Activated CD4-positive, alpha-beta memory T cell treated with anti-CD3 and anti-CD28 coated beads, Interleukin-2, amount 10 ng/mL, durations not matched to agents 7 days and 5 days (primary cell): ENCODE measurements around the gene DSCAML1. TPM values are rescaled to one million over a fixed set of nuclear protein-coding genes. Genes with fewer than 3 reads are reported as not detected.

ENCODE experiments used
- CTCF ChIA-PET: fragments of 350-600 bp; sonication (Branson Sonifier 250); formaldehyde crosslinking; loops from one replicate; lab custom pipeline; 2021; ENCODE audit warnings: antibody characterized with exemption, inconsistent platforms; lab: Charles Lee
- POLR2A ChIA-PET: fragments of 350-600 bp; sonication (Branson Sonifier 250); formaldehyde crosslinking; loops from one replicate; lab custom pipeline; 2021; ENCODE audit warnings: antibody characterized with exemption; lab: Charles Lee
- DNase-seq: peaks from one replicate; pipeline ENCODE4 v3.0.0-alpha.2; 2020
- H3K27ac Mint-ChIP-seq: one replicate; pipeline ENCODE4 v1.8.0; 2021; ENCODE audit warnings: mild to moderate bottlenecking, mixed read lengths
- H3K27me3 Mint-ChIP-seq: one replicate; pipeline ENCODE4 v1.8.0; 2021; ENCODE audit warnings: mixed read lengths
- H3K36me3 Mint-ChIP-seq: one replicate; pipeline ENCODE4 v1.8.0; 2021; ENCODE audit warnings: low read depth, mixed read lengths
- H3K4me1 Mint-ChIP-seq: one replicate; pipeline ENCODE4 v1.8.0; 2021; ENCODE audit warnings: mixed read lengths
- H3K4me3 Mint-ChIP-seq: one replicate; pipeline ENCODE4 v1.8.0; 2021; ENCODE audit warnings: mild to moderate bottlenecking, mixed read lengths
- H3K9me3 Mint-ChIP-seq: one replicate; pipeline ENCODE4 v1.8.0; 2021; ENCODE audit warnings: mixed read lengths
- total RNA-seq, 2 experiments: library from RNA; stranded (reverse); gene quantifications; one replicate each; pipeline ENCODE4 v1.2.3, GENCODE V29; 2021

DSCAML1 gene
- total RNA-seq, 2 experiments from 2014 or later, result 0.03 TPM; not detected in 1

GRCh38 chr11:117478926-117479325 lies 318.1 kb downstream of the DSCAML1 start:
- H3K27me3 Mint-ChIP-seq, result peaks cover 5% of the 10 kb centered on the region
- POLR2A ChIA-PET, result no interaction called here
- CTCF ChIA-PET, result interaction anchor here (1.5 kb wide), 1 partner anchor 53 kb away, joined by 5 read pairs; no protein-coding TSS in a partner anchor
- no peak for DNase-seq
- no peak overlapping the region for H3K27ac Mint-ChIP-seq
- H3K36me3 Mint-ChIP-seq, result no peaks in the 10 kb centered on the region
- no peaks in the 10 kb centered on the region for H3K9me3 Mint-ChIP-seq
- H3K4me3 Mint-ChIP-seq, result no peak overlapping the region
- no peaks in the 10 kb centered on the region for H3K4me1 Mint-ChIP-seq

- ChIA-PET CTCF (no interaction called here), POLR2A (no interaction called here)
- Mint-ChIP-seq H3K36me3 (no peaks in the 10 kb centered on the region), H3K27me3 (peaks cover 5% of the 10 kb centered on the region), H3K9me3 (no peaks in the 10 kb centered on the region), H3K4me1 (no peaks in the 10 kb centered on the region), H3K27ac (no peak overlapping the region), H3K4me3 (no peak overlapping the region)
- DNase-seq, result no peak
These were observed 318.7 kb downstream of the DSCAML1 start for GRCh38 chr11:117478126-117478860.

GRCh38 chr11:117477721-117478120 lies 319.3 kb downstream of the DSCAML1 start:
- peaks cover 5% of the 10 kb centered on the region for H3K27me3 Mint-ChIP-seq
- ChIA-PET POLR2A (no interaction called here), CTCF (no interaction called here)
- no peaks in the 10 kb centered on the region for H3K4me1 Mint-ChIP-seq
- H3K9me3 Mint-ChIP-seq, result no peaks in the 10 kb centered on the region
- H3K4me3 Mint-ChIP-seq, result no peak overlapping the region
- DNase-seq, result no peak
- no peaks in the 10 kb centered on the region for H3K36me3 Mint-ChIP-seq
- no peak overlapping the region for H3K27ac Mint-ChIP-seq

- no peaks in the 10 kb centered on the region for H3K4me1 Mint-ChIP-seq
- H3K4me3 Mint-ChIP-seq, result no peak overlapping the region
- POLR2A ChIA-PET, result no interaction called here
- peaks cover 5% of the 10 kb centered on the region for H3K27me3 Mint-ChIP-seq
- no peaks in the 10 kb centered on the region for H3K9me3 Mint-ChIP-seq
- CTCF ChIA-PET, result no interaction called here
- DNase-seq, result no peak
- H3K27ac Mint-ChIP-seq, result no peak overlapping the region
- H3K36me3 Mint-ChIP-seq, result no peaks in the 10 kb centered on the region
These were observed 320.4 kb downstream of the DSCAML1 start for GRCh38 chr11:117476531-117477142.

GRCh38 chr11:117475716-117476530 lies 321.1 kb downstream of the DSCAML1 start:
- POLR2A ChIA-PET, result no interaction called here
- Mint-ChIP-seq H3K9me3 (no peaks in the 10 kb centered on the region), H3K36me3 (no peaks in the 10 kb centered on the region), H3K27me3 (peaks cover 5% of the 10 kb centered on the region), H3K4me1 (no peaks in the 10 kb centered on the region), H3K27ac (no peak overlapping the region), H3K4me3 (no peak overlapping the region)
- DNase-seq, result no peak
- CTCF ChIA-PET, result no interaction called here

GRCh38 chr11:117473481-117474091 lies 323.4 kb downstream of the DSCAML1 start:
- ChIA-PET CTCF (no interaction called here), POLR2A (no interaction called here)
- H3K36me3 Mint-ChIP-seq, result no peaks in the 10 kb centered on the region
- DNase-seq, result no peak
- H3K4me3 Mint-ChIP-seq, result no peak overlapping the region
- H3K27me3 Mint-ChIP-seq, result peaks cover 10% of the 10 kb centered on the region
- no peak overlapping the region for H3K27ac Mint-ChIP-seq
- H3K9me3 Mint-ChIP-seq, result no peaks in the 10 kb centered on the region
- H3K4me1 Mint-ChIP-seq, result no peaks in the 10 kb centered on the region

- DNase-seq, result no peak
- CTCF ChIA-PET, result interaction anchor here (1.2 kb wide), 1 partner anchor 46 kb away, joined by 4 read pairs; no protein-coding TSS in a partner anchor
- no peak overlapping the region for H3K27ac Mint-ChIP-seq
These were observed 325.2 kb downstream of the DSCAML1 start for GRCh38 chr11:117471776-117472175.

GRCh38 chr11:117470576-117470975 lies 326.4 kb downstream of the DSCAML1 start:
- H3K4me1 Mint-ChIP-seq, result no peaks in the 10 kb centered on the region
- DNase-seq, result no peak
- ChIA-PET CTCF (interaction anchor here (1.9 kb wide), 1 partner anchor 44 kb away, joined by 4 read pairs; no protein-coding TSS in a partner anchor), POLR2A (no interaction called here)
- no peaks in the 10 kb centered on the region for H3K9me3 Mint-ChIP-seq
- H3K27me3 Mint-ChIP-seq, result peaks cover 15% of the 10 kb centered on the region
- H3K27ac Mint-ChIP-seq, result no peak overlapping the region
- H3K36me3 Mint-ChIP-seq, result no peaks in the 10 kb centered on the region
- no peak overlapping the region for H3K4me3 Mint-ChIP-seq

More at GRCh38 chr11:117471776-117472175, 325.2 kb downstream of the DSCAML1 start:
- no peak overlapping the region for H3K4me3 Mint-ChIP-seq
- H3K9me3 Mint-ChIP-seq, result no peaks in the 10 kb centered on the region
- POLR2A ChIA-PET, result no interaction called here
- H3K27me3 Mint-ChIP-seq, result peaks cover 15% of the 10 kb centered on the region
- H3K4me1 Mint-ChIP-seq, result no peaks in the 10 kb centered on the region
- H3K36me3 Mint-ChIP-seq, result no peaks in the 10 kb centered on the region

GRCh38 chr11:117468888-117469287 lies 328.1 kb downstream of the DSCAML1 start:
- Mint-ChIP-seq H3K4me3 (no peak overlapping the region), H3K9me3 (no peaks in the 10 kb centered on the region), H3K4me1 (no peaks in the 10 kb centered on the region), H3K36me3 (no peaks in the 10 kb centered on the region), H3K27ac (no peak overlapping the region), H3K27me3 (peaks cover 10% of the 10 kb centered on the region)
- ChIA-PET POLR2A (no interaction called here), CTCF (no interaction called here)
- DNase-seq, result no peak

- POLR2A ChIA-PET, result no interaction called here
These were observed 329.2 kb downstream of the DSCAML1 start for GRCh38 chr11:117467770-117468169.

GRCh38 chr11:117466966-117467365 lies 330.1 kb downstream of the DSCAML1 start:
- CTCF ChIA-PET, result interaction anchor here (1.2 to 1.7 kb wide), 2 partner anchors 41 to 42 kb away, joined by 3 to 4 read pairs; no protein-coding TSS in a partner anchor
- H3K4me1 Mint-ChIP-seq, result no peaks in the 10 kb centered on the region
- H3K27ac Mint-ChIP-seq, result no peak overlapping the region
- DNase-seq, result no peak
- H3K4me3 Mint-ChIP-seq, result no peak overlapping the region
- POLR2A ChIA-PET, result no interaction called here
- H3K9me3 Mint-ChIP-seq, result no peaks in the 10 kb centered on the region
- H3K27me3 Mint-ChIP-seq, result peaks cover 10% of the 10 kb centered on the region
- H3K36me3 Mint-ChIP-seq, result no peaks in the 10 kb centered on the region

More at GRCh38 chr11:117467770-117468169, 329.2 kb downstream of the DSCAML1 start:
- CTCF ChIA-PET, result interaction anchor here (1.7 kb wide), 1 partner anchor 41 kb away, joined by 4 read pairs; no protein-coding TSS in a partner anchor
- Mint-ChIP-seq H3K4me3 (no peak overlapping the region), H3K27me3 (peaks cover 10% of the 10 kb centered on the region), H3K9me3 (no peaks in the 10 kb centered on the region), H3K36me3 (no peaks in the 10 kb centered on the region), H3K27ac (no peak overlapping the region), H3K4me1 (no peaks in the 10 kb centered on the region)
- no peak for DNase-seq

GRCh38 chr11:117465236-117465997 lies 331.6 kb downstream of the DSCAML1 start:
- no peaks in the 10 kb centered on the region for H3K9me3 Mint-ChIP-seq
- no peak for DNase-seq
- H3K4me1 Mint-ChIP-seq, result no peaks in the 10 kb centered on the region
- POLR2A ChIA-PET, result no interaction called here
- H3K36me3 Mint-ChIP-seq, result no peaks in the 10 kb centered on the region
- CTCF ChIA-PET, result no interaction called here
- no peak overlapping the region for H3K4me3 Mint-ChIP-seq
- H3K27ac Mint-ChIP-seq, result no peak overlapping the region
- peaks cover 8% of the 10 kb centered on the region for H3K27me3 Mint-ChIP-seq
